Germinal center (tissue), 1 donor: ENCODE measurements around the gene EHBP1L1.

Experiments
- DNase-seq: peaks from one replicate; pipeline ENCODE4 v3.0.0; 2012; ENCODE audit warnings: mixed read lengths, low spot score

The EHBP1L1 gene

GRCh38 chr11:65575568-65576231, at the start of gene EHBP1L1:
EHBP1L1 (plus strand) TSS chr11:65576053; CDS start chr11:65576303, 250 bp downstream.
- peak; percentile 88 for DNase-seq

DNA sequence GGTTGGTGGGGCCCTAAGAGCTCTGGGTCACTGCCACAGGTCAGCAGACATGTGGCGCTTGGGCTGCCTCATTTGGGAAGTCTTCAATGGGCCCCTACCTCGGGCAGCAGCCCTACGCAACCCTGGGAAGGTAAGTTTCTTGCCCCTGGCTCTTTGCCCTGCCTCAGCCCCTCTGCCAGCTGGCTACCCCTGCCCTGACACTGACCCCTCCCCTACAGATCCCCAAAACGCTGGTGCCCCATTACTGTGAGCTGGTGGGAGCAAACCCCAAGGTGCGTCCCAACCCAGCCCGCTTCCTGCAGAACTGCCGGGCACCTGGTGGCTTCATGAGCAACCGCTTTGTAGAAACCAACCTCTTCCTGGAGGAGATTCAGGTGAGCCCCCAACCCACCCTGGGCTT, 49.1 kb upstream of the EHBP1L1 start:
- DNase-seq, result no peak

GRCh38 chr11:65528819-65529350, 47.0 kb upstream of the EHBP1L1 start:
- no peak for DNase-seq

DNA sequence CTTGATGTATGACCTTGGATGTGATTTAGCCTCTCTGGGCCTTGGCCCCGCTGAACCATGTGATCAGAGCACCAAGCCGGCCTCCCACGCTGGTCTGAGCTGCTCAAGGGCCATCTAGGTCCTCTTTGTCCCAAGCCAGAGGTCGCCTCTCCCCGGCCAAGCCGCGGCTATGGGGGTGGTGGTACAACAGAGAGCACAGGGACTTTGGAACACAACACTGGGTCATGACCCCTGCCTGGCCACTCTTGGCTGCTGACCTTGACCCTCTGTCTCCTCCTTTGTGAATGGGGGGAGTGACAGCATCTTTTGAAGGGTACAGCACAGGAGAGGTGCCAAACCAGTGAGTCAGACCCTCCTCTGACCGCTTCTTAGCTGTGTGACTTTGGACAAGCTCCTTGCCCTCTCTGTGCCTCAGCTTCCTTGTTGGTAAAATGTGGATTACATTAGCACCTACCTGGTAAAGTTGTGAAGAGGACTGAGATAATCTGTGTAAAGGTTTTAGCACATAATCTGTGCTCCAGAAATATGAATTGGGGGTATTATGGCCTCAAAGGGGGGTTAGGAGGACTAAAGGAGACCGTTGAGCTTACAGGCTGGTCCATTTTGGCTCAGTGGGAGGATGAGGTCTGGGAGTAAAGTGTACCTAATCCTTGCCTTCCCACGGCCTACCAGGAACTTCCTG, 46.2 kb upstream of the EHBP1L1 start:
- no peak for DNase-seq

GRCh38 chr11:65530157-65530496, 45.7 kb upstream of the EHBP1L1 start:
- DNase-seq, result no peak

DNA sequence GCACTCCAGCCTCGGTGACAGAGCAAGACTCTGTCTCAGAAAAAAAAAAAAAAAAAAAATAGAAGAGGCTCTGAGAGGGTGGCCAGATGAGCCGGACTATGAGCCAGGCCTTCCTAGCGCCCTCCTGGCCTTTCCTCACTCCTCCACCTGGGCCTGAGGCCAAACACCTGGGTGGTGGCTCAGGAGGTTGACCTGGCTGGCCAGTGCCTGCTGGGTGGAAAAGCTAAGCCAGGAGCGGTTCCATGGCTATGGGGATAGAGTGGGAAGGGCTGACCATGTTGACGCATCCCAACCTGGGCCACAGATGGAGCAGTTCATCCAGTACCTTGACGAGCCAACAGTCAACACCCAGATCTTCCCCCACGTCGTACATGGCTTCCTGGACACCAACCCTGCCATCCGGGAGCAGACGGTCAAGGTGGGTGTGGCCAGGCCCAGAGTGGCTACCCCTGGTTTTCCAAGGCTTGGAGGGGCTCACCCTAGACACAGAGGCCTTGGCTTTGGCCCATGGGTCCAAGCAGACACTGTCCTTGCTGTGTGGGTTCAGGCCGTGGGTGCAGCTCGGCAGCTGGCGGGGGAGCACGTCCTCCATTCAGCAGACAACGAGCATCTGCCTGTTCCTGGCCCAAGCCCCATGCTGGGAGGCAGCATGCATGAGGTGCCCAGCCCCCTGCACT, 43.3 kb upstream of the EHBP1L1 start:
- no peak for DNase-seq

DNA sequence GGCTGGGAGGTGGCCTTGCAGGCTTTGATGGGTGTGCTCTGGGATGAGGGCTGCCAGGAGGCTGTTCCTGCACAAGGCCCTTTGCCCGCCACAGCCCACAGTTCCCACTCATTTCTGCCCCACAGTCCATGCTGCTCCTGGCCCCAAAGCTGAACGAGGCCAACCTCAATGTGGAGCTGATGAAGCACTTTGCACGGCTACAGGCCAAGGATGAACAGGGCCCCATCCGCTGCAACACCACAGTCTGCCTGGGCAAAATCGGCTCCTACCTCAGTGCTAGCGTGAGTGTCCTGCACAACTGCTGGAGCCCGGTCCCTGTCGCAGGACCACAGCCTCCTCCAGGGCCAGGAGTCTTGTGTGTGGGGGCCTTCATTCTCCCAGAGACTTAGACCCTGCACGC, 40.8 kb upstream of the EHBP1L1 start:
- no peak for DNase-seq

- no peak for DNase-seq
These were observed 39.2 kb upstream of the EHBP1L1 start for GRCh38 chr11:65536412-65537295.

- DNase-seq, result no peak
These were observed 38.6 kb upstream of the EHBP1L1 start for GRCh38 chr11:65537296-65537597.

- no peak for DNase-seq
These were observed 38.1 kb upstream of the EHBP1L1 start for GRCh38 chr11:65537620-65538231.

- DNase-seq, result no peak
These were observed 37.5 kb upstream of the EHBP1L1 start for GRCh38 chr11:65538232-65538914.

DNA sequence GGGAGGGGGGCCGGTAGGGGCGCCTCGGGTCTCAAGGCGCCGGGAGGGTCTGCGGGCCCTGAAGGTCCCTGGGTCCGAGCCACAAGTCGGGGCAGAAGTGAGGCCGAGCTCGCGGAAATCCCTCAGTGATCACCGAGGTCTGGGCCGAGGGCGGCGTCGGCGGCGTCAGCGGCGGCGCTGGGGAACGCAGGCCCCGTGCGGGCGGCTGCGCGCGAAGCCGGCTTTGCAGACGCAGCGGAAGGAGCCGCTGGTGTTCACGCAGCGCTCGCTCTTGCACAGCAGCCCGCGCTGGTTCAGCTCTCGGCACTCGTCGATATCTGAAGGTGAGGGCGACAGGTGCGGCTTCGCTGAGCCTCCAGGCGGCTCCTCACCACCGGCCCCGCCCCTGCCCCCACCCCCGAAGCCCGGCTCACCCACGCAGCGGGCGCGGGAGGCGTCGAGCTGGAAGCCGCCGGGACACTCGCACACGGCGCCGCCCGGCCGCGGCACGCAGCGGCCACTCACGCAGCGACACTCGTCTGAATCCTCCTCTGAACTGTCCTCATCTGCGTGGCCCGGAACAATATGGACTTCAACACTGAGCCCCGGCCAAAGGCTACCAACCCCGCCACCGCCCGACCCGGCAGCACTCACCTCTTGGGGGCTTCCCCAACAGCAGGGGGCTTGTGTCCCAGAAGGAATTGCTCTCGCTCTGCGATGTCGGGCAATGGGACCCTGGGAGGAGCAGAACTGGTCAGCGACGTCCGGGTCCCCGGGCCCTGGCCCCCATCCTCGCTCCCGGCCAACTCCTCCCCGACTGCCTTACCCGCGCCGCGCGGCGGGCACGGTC, 36.7 kb upstream of the EHBP1L1 start:
- no peak for DNase-seq

GRCh38 chr11:65539744-65540289, 36.0 kb upstream of the EHBP1L1 start:
- peak; percentile 85 for DNase-seq

DNA sequence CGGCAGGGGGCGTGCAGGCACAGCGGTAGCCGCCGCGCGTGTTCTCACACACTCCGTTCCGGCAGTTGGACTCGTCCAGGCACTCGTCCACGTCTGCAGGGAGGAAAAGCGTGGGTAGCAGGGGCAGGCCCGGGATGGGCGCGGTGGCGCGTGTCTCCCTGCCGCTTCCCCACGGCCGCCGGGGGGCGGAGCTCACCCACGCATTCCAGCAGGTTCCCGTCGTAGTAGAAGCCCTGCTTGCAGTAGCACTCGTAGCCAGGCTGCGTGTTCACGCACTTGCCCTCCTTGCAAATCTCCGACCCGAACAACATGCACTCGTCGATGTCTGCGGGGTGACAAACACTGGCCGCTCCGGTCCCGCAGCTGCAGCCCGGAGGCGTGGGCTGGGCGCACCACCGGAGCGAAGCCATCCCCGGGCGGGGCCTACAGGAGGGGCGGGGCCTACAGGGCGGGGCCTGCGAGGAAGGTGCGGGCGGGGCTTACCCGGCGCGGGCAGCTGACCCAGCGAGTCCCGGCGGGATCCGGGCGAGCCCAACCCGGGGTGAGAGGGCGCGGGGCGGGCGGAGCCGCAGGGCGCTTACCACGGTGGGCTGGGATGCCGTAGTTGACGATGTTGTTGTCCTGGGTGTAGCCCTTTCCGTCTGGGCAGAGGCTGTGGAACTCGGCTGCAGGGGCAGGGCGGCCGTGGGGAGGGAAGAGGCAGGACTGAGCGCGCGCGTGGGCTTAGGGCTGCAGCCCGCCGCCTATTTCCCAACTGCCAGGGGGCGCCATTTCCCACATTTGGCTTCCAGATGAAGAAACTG, 35.4 kb upstream of the EHBP1L1 start:
- peak; percentile 96 for DNase-seq

DNA sequence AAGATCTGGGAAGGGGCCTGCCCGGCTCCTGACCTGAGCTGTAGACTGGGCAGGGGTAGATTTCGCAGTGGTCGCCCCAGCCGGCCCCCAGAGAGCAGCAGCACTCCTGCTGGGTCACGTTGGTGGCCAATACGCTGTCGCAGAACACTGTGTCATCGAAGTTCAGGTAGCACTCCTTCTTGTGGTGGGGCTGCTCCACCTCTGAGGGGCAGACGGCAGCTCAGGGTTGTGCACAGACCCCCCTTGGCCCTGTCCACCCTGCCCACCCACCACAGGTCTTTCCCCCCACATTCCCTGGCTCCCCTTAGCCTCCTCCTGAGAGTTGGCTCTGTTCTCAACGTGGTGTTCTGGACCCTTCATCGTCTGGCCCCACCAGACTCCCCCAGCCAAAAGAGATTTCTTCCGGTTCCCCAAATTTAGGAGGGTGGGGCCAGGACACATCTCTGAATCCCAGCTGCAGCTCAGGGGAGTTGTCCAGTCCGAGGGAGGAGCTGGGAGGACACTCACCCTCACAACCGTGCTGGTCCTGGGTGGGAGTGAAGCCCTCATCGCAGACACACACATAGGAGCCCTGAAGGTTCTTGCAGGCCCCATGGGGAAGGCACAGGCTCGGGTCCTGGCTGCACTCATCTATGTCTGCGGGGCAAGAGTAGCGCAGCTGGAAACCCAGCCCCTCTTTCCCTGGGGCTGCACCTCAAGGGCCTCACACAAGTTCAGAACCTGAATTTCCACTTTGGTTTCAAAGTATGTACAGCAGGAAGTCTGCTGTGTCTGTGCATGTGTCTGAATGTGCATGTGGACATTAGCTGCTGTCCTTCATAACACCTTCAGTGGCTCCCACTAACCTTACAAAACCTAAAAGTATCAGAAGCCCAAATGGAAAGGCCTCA, 34.5 kb upstream of the EHBP1L1 start:
- DNase-seq, result no peak

- DNase-seq, result no peak
These were observed 33.0 kb upstream of the EHBP1L1 start for GRCh38 chr11:65542738-65543390.

- DNase-seq, result no peak
These were observed 30.0 kb upstream of the EHBP1L1 start for GRCh38 chr11:65545853-65546216.
